Loucy (cell line): ENCODE data around the gene C5orf47.

Source experiments
- H2AFZ ChIP-seq: fragments of 200-600 bp; sonication (generic); 2 replicates; pipeline ENCODE4 v1.6.0; 2016; ENCODE audit warnings: antibody characterized with exemption, mild to moderate bottlenecking, low read length, moderate library complexity
- H3F3A ChIP-seq: fragments of 200-600 bp; 2 replicates; pipeline ENCODE4 v1.6.0; 2016; ENCODE audit warnings: antibody characterized with exemption, low read depth, mild to moderate bottlenecking
- H3K27me3 ChIP-seq: fragments of 200-600 bp; sonication (generic); 2 replicates; pipeline ENCODE4 v1.6.1; 2014; ENCODE audit warnings: low read length, mild to moderate bottlenecking; ENCODE audit not compliant: insufficient read depth, poor library complexity, severe bottlenecking
- H3K36me3 ChIP-seq: fragments of 200-600 bp; sonication (generic); 2 replicates; pipeline ENCODE4 v1.6.1; 2016; ENCODE audit warnings: low read length; ENCODE audit not compliant: insufficient read depth
- H3K4me1 ChIP-seq: fragments of 200-600 bp; sonication (generic); 2 replicates; pipeline ENCODE4 v1.5.1; 2014; ENCODE audit warnings: low read length, mild to moderate bottlenecking; ENCODE audit not compliant: insufficient read depth, poor library complexity, severe bottlenecking
- H3K4me2 ChIP-seq: fragments of 200-600 bp; sonication (generic); 2 replicates; pipeline ENCODE4 v1.6.0; 2014; ENCODE audit warnings: antibody characterized with exemption, low read length, low read depth, mild to moderate bottlenecking; ENCODE audit not compliant: poor library complexity, severe bottlenecking
- H3K4me3 ChIP-seq: fragments of 200-600 bp; sonication (generic); 2 replicates; pipeline ENCODE4 v1.5.1; 2014; ENCODE audit warnings: low read length, mild to moderate bottlenecking, mixed read lengths; ENCODE audit not compliant: poor library complexity, severe bottlenecking
- H3K79me2 ChIP-seq: fragments of 200-600 bp; sonication (generic); 2 replicates; pipeline ENCODE4 v1.6.1; 2014; ENCODE audit warnings: low read length; ENCODE audit not compliant: insufficient read depth
- H3K9ac ChIP-seq: fragments of 200-600 bp; sonication (generic); 2 replicates; pipeline ENCODE4 v1.6.0; 2014; ENCODE audit warnings: mild to moderate bottlenecking, low read depth, low read length, moderate library complexity; ENCODE audit not compliant: poor library complexity, severe bottlenecking
- H3K9me2 ChIP-seq: fragments of 200-600 bp; sonication (generic); replicated peaks from 2 replicates; pipeline ENCODE4 v1.6.1; 2016; ENCODE audit warnings: low read depth, low read length, mixed read lengths
- H3K9me3 ChIP-seq: fragments of 200-600 bp; sonication (generic); 2 replicates; pipeline ENCODE4 v1.6.1; 2014; ENCODE audit warnings: mild to moderate bottlenecking, antibody characterized with exemption, low read length, low read depth; ENCODE audit not compliant: insufficient read depth
- H4K20me1 ChIP-seq: fragments of 200-600 bp; sonication (generic); 2 replicates; pipeline ENCODE4 v1.6.0; 2014; ENCODE audit warnings: antibody characterized with exemption, low read length, mild to moderate bottlenecking; ENCODE audit not compliant: insufficient read depth, poor library complexity, severe bottlenecking
- CTCF ChIP-seq: fragments of 200-600 bp; sonication (generic); conservative IDR thresholded peaks from 2 replicates; pipeline ENCODE4 v1.5.1; 2014; ENCODE audit warnings: mild to moderate bottlenecking, antibody characterized with exemption, low read length
- EZH2phosphoT487 ChIP-seq: fragments of 200-600 bp; IDR thresholded peaks from 2 replicates; pipeline ENCODE4 v1.6.1; 2018; ENCODE audit warnings: antibody characterized with exemption, mild to moderate bottlenecking, moderate library complexity, borderline replicate concordance

C5orf47 gene

GRCh38 chr5:173946323-173946722 is 42.6 kb upstream of the C5orf47 start:
- H3K9me3 ChIP-seq: no peaks in the 10 kb centered on the region
- H3K4me1 ChIP-seq: no peaks in the 10 kb centered on the region
- H3K36me3 ChIP-seq: peaks cover 3% of the 10 kb centered on the region; the same call in 1 of the 2 replicates
- H3K4me3 ChIP-seq: no peak overlapping the region
- no peaks in the 10 kb centered on the region for H4K20me1 ChIP-seq
- H3K79me2 ChIP-seq: no peaks in the 10 kb centered on the region
- TF ChIP-seq EZH2phosphoT487: no peak
- TF ChIP-seq CTCF: no peak
- no peaks in the 10 kb centered on the region for H3F3A ChIP-seq
- H2AFZ ChIP-seq: no peak overlapping the region
- H3K4me2 ChIP-seq: no peak overlapping the region
- no peaks in the 10 kb centered on the region for H3K27me3 ChIP-seq
- H3K9ac ChIP-seq: no peak overlapping the region
- H3K9me2 ChIP-seq: no peaks in the 10 kb centered on the region

GRCh38 chr5:173950829-173951228 is 38.1 kb upstream of the C5orf47 start:
- Histone ChIP-seq H3K9me3 (no peaks in the 10 kb centered on the region), H3K9me2 (no peaks in the 10 kb centered on the region), H3K36me3 (peaks cover 9% of the 10 kb centered on the region; the same call in 1 of the 2 replicates), H3K27me3 (no peaks in the 10 kb centered on the region), H2AFZ (no peak overlapping the region), H3K4me1 (no peaks in the 10 kb centered on the region), H3K4me3 (no peak overlapping the region), H4K20me1 (no peaks in the 10 kb centered on the region), H3K79me2 (no peaks in the 10 kb centered on the region), H3F3A (no peaks in the 10 kb centered on the region), H3K4me2 (no peak overlapping the region), H3K9ac (no peak overlapping the region)
- TF ChIP-seq EZH2phosphoT487 (no peak), CTCF (no peak)

- peaks cover 9% of the 10 kb centered on the region; the same call in 1 of the 2 replicates for H3K36me3 ChIP-seq
- H3K4me3 ChIP-seq: no peak overlapping the region
- H3K79me2 ChIP-seq: no peaks in the 10 kb centered on the region
- no peaks in the 10 kb centered on the region for H3K9me2 ChIP-seq
- H2AFZ ChIP-seq: no peak overlapping the region
- H3K4me2 ChIP-seq: no peak overlapping the region
- no peaks in the 10 kb centered on the region for H3K27me3 ChIP-seq
- TF ChIP-seq EZH2phosphoT487: no peak
- TF ChIP-seq CTCF: no peak
- no peaks in the 10 kb centered on the region for H3F3A ChIP-seq
- no peak overlapping the region for H3K9ac ChIP-seq
- H4K20me1 ChIP-seq: no peaks in the 10 kb centered on the region
- no peaks in the 10 kb centered on the region for H3K9me3 ChIP-seq
- H3K4me1 ChIP-seq: no peaks in the 10 kb centered on the region
Observed at GRCh38 chr5:173953528-173954090, 35.4 kb upstream of the C5orf47 start.
